IMR-90 (cell line): ENCODE measurements around the gene PTGS1. TPM values are rescaled to one million over a fixed set of nuclear protein-coding genes. Genes with fewer than 3 reads are reported as not detected.

ENCODE experiments used
- ATAC-seq: fragments of 200-7000 bp; cut with Tn5 transposase; 2 replicates; pipeline ENCODE4 v1.9.1; 2020; ENCODE audit warnings: low read depth, mild to moderate bottlenecking, moderate library complexity
- BruUV-seq: library from RNA; stranded (reverse); fragments of 400-500 nt; replicated peaks from 2 replicates; lab custom pipeline; 2021; lab: Mats Ljungman, UMichigan
- CTCF ChIA-PET: fragments of 300-600 bp; formaldehyde crosslinking; extraction: SDS; loops from one replicate; lab custom pipeline; 2021; ENCODE audit warnings: antibody characterized with exemption; lab: Yijun Ruan, JAX
- POLR2A ChIA-PET: fragments of 300-600 bp; sonication (Branson Sonifier 250); formaldehyde crosslinking; loops from one replicate; lab custom pipeline; 2022; ENCODE audit warnings: antibody characterized with exemption; ENCODE audit not compliant: unreplicated experiment; lab: Charles Lee
- DNase-seq: peaks from one replicate; pipeline ENCODE4 v3.0.0; 2013
- H2AFZ ChIP-seq: replicated peaks from 2 replicates; pipeline ENCODE3; 2013; ENCODE audit warnings: low read length, mild to moderate bottlenecking; ENCODE audit not compliant: poor library complexity
- H2AK5ac ChIP-seq: 2 replicates; pipeline ENCODE4 v1.6.1; 2013; ENCODE audit warnings: low read depth, low read length, inconsistent platforms
- H2AK9ac ChIP-seq: replicated peaks from 2 replicates; pipeline ENCODE3; 2013; ENCODE audit warnings: mild to moderate bottlenecking, low read depth, low read length, moderate library complexity; ENCODE audit not compliant: poor library complexity
- H2BK120ac ChIP-seq: 2 replicates; pipeline ENCODE4 v1.6.1; 2013; ENCODE audit warnings: low read depth, low read length, inconsistent platforms
- H2BK15ac ChIP-seq: 3 replicates; pipeline ENCODE4 v1.6.1; 2013; ENCODE audit warnings: low read depth, low read length, inconsistent platforms
- H2BK20ac ChIP-seq: 2 replicates; pipeline ENCODE4 v1.6.1; 2013; ENCODE audit warnings: low read depth, mild to moderate bottlenecking, inconsistent platforms, low read length, moderate library complexity
- H2BK5ac ChIP-seq: 2 replicates; pipeline ENCODE4 v1.6.1; 2013; ENCODE audit warnings: mild to moderate bottlenecking, low read depth, low read length, inconsistent platforms; ENCODE audit not compliant: poor library complexity, severe bottlenecking
- H3K14ac ChIP-seq: replicated peaks from 2 replicates; pipeline ENCODE4 v1.6.1; 2013; ENCODE audit warnings: low read depth, low read length, inconsistent platforms
- H3K18ac ChIP-seq: 2 replicates; pipeline ENCODE4 v1.6.1; 2013; ENCODE audit warnings: low read depth, low read length, control low read depth
- H3K23ac ChIP-seq: 2 replicates; pipeline ENCODE4 v1.6.1; 2013; ENCODE audit warnings: low read depth, low read length, inconsistent platforms
- H3K27ac ChIP-seq: 2 replicates; pipeline ENCODE4 v1.5.1; 2013; ENCODE audit warnings: mild to moderate bottlenecking, control low read depth, low read length; ENCODE audit not compliant: insufficient read depth
- H3K27me3 ChIP-seq: 2 replicates; pipeline ENCODE4 v1.6.1; 2013; ENCODE audit warnings: low read length; ENCODE audit not compliant: control insufficient read depth, insufficient read depth
- H3K36me3 ChIP-seq: 2 replicates; pipeline ENCODE4 v1.6.1; 2013; ENCODE audit warnings: low read length, mixed read lengths; ENCODE audit not compliant: control insufficient read depth, insufficient read depth
- H3K4ac ChIP-seq: 2 replicates; pipeline ENCODE4 v1.6.1; 2013; ENCODE audit warnings: low read depth, low read length, inconsistent platforms
- H3K4me1 ChIP-seq: 2 replicates; pipeline ENCODE4 v1.6.1; 2013; ENCODE audit warnings: low read length, mixed read lengths; ENCODE audit not compliant: control insufficient read depth, insufficient read depth
- H3K4me2 ChIP-seq: 2 replicates; pipeline ENCODE4 v1.6.1; 2013; ENCODE audit warnings: low read depth, mild to moderate bottlenecking, control low read depth, low read length, moderate library complexity
- H3K4me3 ChIP-seq: 2 replicates; pipeline ENCODE4 v1.5.1; 2013; ENCODE audit warnings: low read depth, mild to moderate bottlenecking, control low read depth, low read length, moderate library complexity; ENCODE audit not compliant: insufficient read depth
- H3K56ac ChIP-seq: 2 replicates; pipeline ENCODE4 v1.6.1; 2013; ENCODE audit warnings: low read length, inconsistent platforms; ENCODE audit not compliant: insufficient read depth; ENCODE audit errors: extremely low read depth
- H3K79me1 ChIP-seq, 2 experiments: 2 replicates each; pipeline ENCODE4 v1.6.1; 2013; ENCODE audit warnings: low read length in 2 of 2, inconsistent platforms in 1 of 2, low read depth in 1 of 2
- H3K9ac ChIP-seq: 2 replicates; pipeline ENCODE4 v1.6.1; 2013; ENCODE audit warnings: low read depth, low read length, control low read depth
- H3K9me1 ChIP-seq: 2 replicates; pipeline ENCODE4 v1.6.1; 2013; ENCODE audit warnings: low read length, inconsistent platforms; ENCODE audit not compliant: insufficient read depth
- H3K9me3 ChIP-seq: 2 replicates; pipeline ENCODE4 v1.6.1; 2013; ENCODE audit warnings: low read length; ENCODE audit not compliant: control insufficient read depth, insufficient read depth
- H4K20me1 ChIP-seq: 2 replicates; pipeline ENCODE4 v1.6.1; 2013; ENCODE audit warnings: low read length, inconsistent platforms; ENCODE audit not compliant: insufficient read depth
- H4K5ac ChIP-seq: 2 replicates; pipeline ENCODE4 v1.6.1; 2013; ENCODE audit warnings: mild to moderate bottlenecking, low read depth, low read length, control low read depth
- H4K8ac ChIP-seq, 2 experiments: 2 replicates each; pipeline ENCODE4 v1.6.1; 2013; ENCODE audit warnings: low read depth in 2 of 2, low read length in 2 of 2, control low read depth in 1 of 2, inconsistent platforms in 1 of 2
- H4K91ac ChIP-seq: 2 replicates; pipeline ENCODE4 v1.6.1; 2013; ENCODE audit warnings: low read depth, low read length, inconsistent platforms; ENCODE audit not compliant: insufficient read depth
- BHLHE40 ChIP-seq: fragments of 150-350 bp; IDR thresholded peaks from 2 replicates; pipeline ENCODE4 v1.6.1; 2016; ENCODE audit warnings: mild to moderate bottlenecking, low read depth, low read length
- CEBPB ChIP-seq: IDR thresholded peaks from 2 replicates; pipeline ENCODE4 v1.6.1; 2012; ENCODE audit warnings: low read depth, low read length, improper control_type of control experiment
- CHD1 ChIP-seq: IDR thresholded peaks from 2 replicates; pipeline ENCODE4 v1.6.1; 2012; ENCODE audit warnings: low read depth, low read length, improper control_type of control experiment
- FOS ChIP-seq: fragments of 150-350 bp; IDR thresholded peaks from 2 replicates; pipeline ENCODE4 v1.6.1; 2016; ENCODE audit warnings: low read depth, low read length
- MAFK ChIP-seq: IDR thresholded peaks from 2 replicates; pipeline ENCODE4 v1.6.1; 2012; ENCODE audit warnings: low read depth, low read length, improper control_type of control experiment
- MAZ ChIP-seq: IDR thresholded peaks from 2 replicates; pipeline ENCODE4 v1.6.1; 2012; ENCODE audit warnings: low read depth, mild to moderate bottlenecking, low read length, improper control_type of control experiment, moderate library complexity, borderline replicate concordance
- MXI1 ChIP-seq: IDR thresholded peaks from 2 replicates; pipeline ENCODE4 v1.6.1; 2012; ENCODE audit warnings: low read depth, mild to moderate bottlenecking, low read length, moderate library complexity, borderline replicate concordance
- NFE2L2 ChIP-seq: fragments of 150-350 bp; IDR thresholded peaks from 2 replicates; pipeline ENCODE4 v1.6.1; 2016; ENCODE audit warnings: low read depth, mild to moderate bottlenecking, low read length
- POLR2A ChIP-seq: IDR thresholded peaks from 2 replicates; pipeline ENCODE4 v1.6.1; 2012; ENCODE audit warnings: mild to moderate bottlenecking, low read depth, low read length
- RAD21 ChIP-seq: IDR thresholded peaks from 2 replicates; pipeline ENCODE4 v1.6.1; 2012; ENCODE audit warnings: low read length, improper control_type of control experiment
- RCOR1 ChIP-seq: IDR thresholded peaks from 2 replicates; pipeline ENCODE4 v1.6.1; 2012; ENCODE audit warnings: mild to moderate bottlenecking, low read length, improper control_type of control experiment; ENCODE audit not compliant: insufficient replicate concordance
- RFX5 ChIP-seq: IDR thresholded peaks from 2 replicates; pipeline ENCODE4 v1.8.0; 2012; ENCODE audit warnings: low read depth, mild to moderate bottlenecking, low read length, moderate library complexity
- SMC3 ChIP-seq: fragments of 150-350 bp; IDR thresholded peaks from 2 replicates; pipeline ENCODE4 v1.6.1; 2016; ENCODE audit warnings: low read depth, mild to moderate bottlenecking, antibody characterized with exemption, low read length, moderate library complexity
- WGBS, 2 experiments: methylation state at CpG; one replicate each; pipeline versions ENCODE4 v1.1.5 to v1.1.7; 2013; ENCODE audit warnings: missing lambda C conversion rate in 2 of 2; ENCODE audit not compliant: insufficient read length in 1 of 2; ENCODE audit errors: extremely low coverage in 2 of 2; 5-methylcytosine and 5-hydroxymethylcytosine counted together
- dilution Hi-C: fragments of 300-500 bp; cut with HindIII; formaldehyde crosslinking; loops from one replicate; pipeline ENCODE4 v1.14.3; 2018; ENCODE audit warnings: low sequenced_read_pairs; ENCODE audit not compliant: unreplicated experiment
- in situ Hi-C: fragments of 300-500 bp; cut with MboI; formaldehyde crosslinking; loops from 3 replicates; pipeline ENCODE4 v1.14.3; 2019; ENCODE audit warnings: low sequenced_read_pairs, inconsistent platforms, mixed read lengths
- intact Hi-C: fragments of 100-400 bp; cut with micrococcal nuclease; formaldehyde crosslinking; loops from 2 replicates; pipeline ENCODE4 v1.10.0; 2022
- polyA plus RNA-seq, 3 experiments: library from polyadenylated mRNA; depleted of rRNA; stranded (reverse); fragments of >200 nt; gene quantifications; 2 replicates each; pipeline ENCODE4 v1.2.3, GENCODE V29; 2012; ENCODE audit warnings: low replicate concordance in 1 of 3
- total RNA-seq: library from RNA; depleted of rRNA; stranded (reverse); fragments of >200 nt; gene quantifications from 2 replicates; pipeline ENCODE4 v1.2.3, GENCODE V29; 2012
- TF ChIP-seq, protein P1 (sequence below): conservative IDR thresholded peaks from 2 replicates; pipeline ENCODE4 v1.5.1; 2012; ENCODE audit warnings: mild to moderate bottlenecking, low read depth, low read length, improper control_type of control experiment
- TF ChIP-seq, protein P2 (sequence below): fragments of 150-350 bp; IDR thresholded peaks from 2 replicates; pipeline ENCODE4 v1.6.1; 2016; ENCODE audit warnings: low read depth, mild to moderate bottlenecking, low read length, moderate library complexity, borderline replicate concordance

The PTGS1 gene
- total and polyA plus RNA-seq, 2 of the 4 experiments (the other 2 are of a cell fraction): 24.7 to 38.3 TPM

DNA sequence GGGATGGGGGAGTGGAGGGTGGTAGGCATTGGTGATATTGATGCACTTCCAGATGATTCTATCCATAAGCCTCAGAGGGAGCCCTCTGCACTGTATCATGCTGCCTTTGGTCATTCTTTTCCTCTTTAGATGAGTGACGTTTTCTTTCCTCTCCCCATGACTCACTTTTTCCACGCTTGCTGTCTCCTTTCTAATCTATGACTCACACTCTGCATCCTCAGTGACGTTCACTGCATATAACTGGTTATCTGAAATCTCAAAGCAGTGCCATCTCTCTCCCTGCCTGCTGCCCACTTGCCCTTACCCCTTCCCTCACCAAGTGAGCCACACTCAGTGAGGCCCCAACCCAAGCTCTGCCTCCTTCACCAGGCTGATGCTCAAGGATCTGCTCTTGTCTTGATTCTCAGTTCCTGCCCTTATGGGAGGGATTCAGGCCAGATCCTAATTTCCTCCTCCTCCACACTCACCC lies 31.6 kb downstream of the PTGS1 start:
- WGBS, 2 experiments: 0% methylated on average over 3 of the region's 3 CpGs; no CpG with 5 or more reads in 1 of the 2 experiments
- Histone ChIP-seq H2BK120ac (peak overlapping the region; percentile 100), H3K56ac (peak overlapping the region; percentile 79), H2AK9ac (peak overlapping the region; percentile 89), H4K20me1 (no peaks in the 10 kb centered on the region), H4K5ac (peak overlapping the region; percentile 84), H2AFZ (peak overlapping the region; percentile 91), H2BK5ac (peak overlapping the region; percentile 98), H2BK20ac (peak overlapping the region; percentile 100), H3K9me1 (peaks cover 14% of the 10 kb centered on the region; the same call in 1 of the 2 replicates), H3K4me3 (no peak overlapping the region), H2AK5ac (peak overlapping the region; percentile 99), H3K36me3 (no peaks in the 10 kb centered on the region), H3K23ac (peak overlapping the region; percentile 93), H3K9me3 (no peaks in the 10 kb centered on the region), H3K27ac (peak overlapping the region; percentile 90), H3K18ac (peak overlapping the region; percentile 87), H4K8ac (peak overlapping the region; percentile 69 to 96), H3K27me3 (no peaks in the 10 kb centered on the region), H2BK15ac (peak overlapping the region; percentile 86; the same call in 2 of the 3 replicates), H3K4me1 (peaks cover 10% of the 10 kb centered on the region), H3K79me1 (no peaks in the 10 kb centered on the region), H3K4ac (peak overlapping the region; percentile 100), H3K4me2 (peak overlapping the region; percentile 51; the same call in 1 of the 2 replicates), H3K9ac (0 out of 2 replicates have a peak overlapping the region, but pooled peaks have one; percentile 9), H3K14ac (peak overlapping the region; percentile 96), H4K91ac (peak overlapping the region; percentile 99)
- POLR2A ChIA-PET: no interaction called here
- BruUV-seq: no TSS peak
- DNase-seq (peak; percentile 99), ATAC-seq (peak; percentile 87)
- dilution Hi-C loops (no loop called here), intact Hi-C loops (loop anchor here (1.0 kb wide), 1 partner anchor 43 kb away; no protein-coding TSS in a partner anchor), in situ Hi-C loops (no loop called here)
- CTCF ChIA-PET: no interaction called here
- TF ChIP-seq CHD1 (peak; percentile 84; the same call in 1 of the 2 replicates), MXI1 (no peak), FOS (peak; percentile 100), SMC3 (peak; percentile 28; the same call in 1 of the 2 replicates), MAZ (no peak), MAFK (no peak), RAD21 (peak; percentile 34), CEBPB (0 out of 2 replicates have a peak, but pooled peaks have one; percentile 8), NFE2L2 (peak; percentile 39; the same call in 1 of the 2 replicates), BHLHE40 (peak; percentile 87), POLR2A (peak; percentile 61; the same call in 1 of the 2 replicates), RCOR1 (no peak), RFX5 (no peak)
- TF ChIP-seq, protein P1, sequence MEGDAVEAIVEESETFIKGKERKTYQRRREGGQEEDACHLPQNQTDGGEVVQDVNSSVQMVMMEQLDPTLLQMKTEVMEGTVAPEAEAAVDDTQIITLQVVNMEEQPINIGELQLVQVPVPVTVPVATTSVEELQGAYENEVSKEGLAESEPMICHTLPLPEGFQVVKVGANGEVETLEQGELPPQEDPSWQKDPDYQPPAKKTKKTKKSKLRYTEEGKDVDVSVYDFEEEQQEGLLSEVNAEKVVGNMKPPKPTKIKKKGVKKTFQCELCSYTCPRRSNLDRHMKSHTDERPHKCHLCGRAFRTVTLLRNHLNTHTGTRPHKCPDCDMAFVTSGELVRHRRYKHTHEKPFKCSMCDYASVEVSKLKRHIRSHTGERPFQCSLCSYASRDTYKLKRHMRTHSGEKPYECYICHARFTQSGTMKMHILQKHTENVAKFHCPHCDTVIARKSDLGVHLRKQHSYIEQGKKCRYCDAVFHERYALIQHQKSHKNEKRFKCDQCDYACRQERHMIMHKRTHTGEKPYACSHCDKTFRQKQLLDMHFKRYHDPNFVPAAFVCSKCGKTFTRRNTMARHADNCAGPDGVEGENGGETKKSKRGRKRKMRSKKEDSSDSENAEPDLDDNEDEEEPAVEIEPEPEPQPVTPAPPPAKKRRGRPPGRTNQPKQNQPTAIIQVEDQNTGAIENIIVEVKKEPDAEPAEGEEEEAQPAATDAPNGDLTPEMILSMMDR: no peak
- TF ChIP-seq, protein P2, sequence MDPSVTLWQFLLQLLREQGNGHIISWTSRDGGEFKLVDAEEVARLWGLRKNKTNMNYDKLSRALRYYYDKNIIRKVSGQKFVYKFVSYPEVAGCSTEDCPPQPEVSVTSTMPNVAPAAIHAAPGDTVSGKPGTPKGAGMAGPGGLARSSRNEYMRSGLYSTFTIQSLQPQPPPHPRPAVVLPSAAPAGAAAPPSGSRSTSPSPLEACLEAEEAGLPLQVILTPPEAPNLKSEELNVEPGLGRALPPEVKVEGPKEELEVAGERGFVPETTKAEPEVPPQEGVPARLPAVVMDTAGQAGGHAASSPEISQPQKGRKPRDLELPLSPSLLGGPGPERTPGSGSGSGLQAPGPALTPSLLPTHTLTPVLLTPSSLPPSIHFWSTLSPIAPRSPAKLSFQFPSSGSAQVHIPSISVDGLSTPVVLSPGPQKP: no peak
